Activated CD4-positive, alpha-beta T cell treated with anti-CD3 and anti-CD28 coated beads, Interleukin-2, amount 10 ng/mL, durations not matched to agents 24 days and 14 days (primary cell): ENCODE data around the gene RAB3C. TPM values are rescaled to one million over a fixed set of nuclear protein-coding genes. Genes with fewer than 3 reads are reported as not detected.

Source experiments
- DNase-seq: peaks from one replicate; pipeline ENCODE4 v3.0.0; 2022
- H3K27ac Mint-ChIP-seq: one replicate; pipeline ENCODE4 v1.8.0; 2022; ENCODE audit warnings: mild to moderate bottlenecking, mixed read lengths
- H3K27me3 Mint-ChIP-seq: one replicate; pipeline ENCODE4 v1.8.0; 2022; ENCODE audit warnings: mixed read lengths
- H3K36me3 Mint-ChIP-seq: one replicate; pipeline ENCODE4 v1.8.0; 2022; ENCODE audit warnings: low read depth, mild to moderate bottlenecking, mixed read lengths
- H3K4me1 Mint-ChIP-seq: one replicate; pipeline ENCODE4 v1.8.0; 2021; ENCODE audit warnings: mixed read lengths
- H3K4me3 Mint-ChIP-seq: one replicate; pipeline ENCODE4 v1.8.0; 2022; ENCODE audit warnings: mild to moderate bottlenecking, moderate library complexity, mixed read lengths
- H3K9me3 Mint-ChIP-seq: one replicate; pipeline ENCODE4 v1.8.0; 2021; ENCODE audit warnings: mixed read lengths
- intact Hi-C: fragments of 100-400 bp; cut with micrococcal nuclease; formaldehyde crosslinking; loops from one replicate; pipeline ENCODE4 v1.15.1; 2023
- total RNA-seq: library from RNA; stranded (reverse); gene quantifications from 2 replicates; pipeline ENCODE4 v1.2.3, GENCODE V29; 2022

Gene RAB3C
- total RNA-seq, 1 donor from 2014 or later, result not detected

DNA sequence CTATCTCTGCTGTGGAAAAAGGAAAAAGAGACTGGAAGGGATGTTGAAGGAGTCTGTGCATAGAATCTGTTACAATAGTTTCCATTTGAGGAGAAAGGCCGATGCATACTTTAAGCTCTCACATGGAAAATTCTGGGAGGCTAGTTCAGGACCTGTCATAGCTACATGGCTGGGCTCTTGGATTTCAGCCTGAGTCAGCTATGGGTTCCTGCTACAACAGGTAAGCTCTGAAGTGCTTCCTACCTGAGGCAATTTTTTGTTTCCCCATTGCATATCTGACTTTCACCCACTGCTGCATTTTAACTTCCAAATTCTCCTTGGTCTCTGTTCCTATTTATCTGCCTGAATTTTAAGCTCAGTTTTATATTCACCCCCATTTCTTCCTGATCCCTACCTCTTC is 310.7 kb downstream of the RAB3C start:
- no peak for DNase-seq
- intact Hi-C loops, result loop anchor here (5.0 kb wide), 1 partner anchor 489 kb away; no protein-coding TSS in a partner anchor
- Mint-ChIP-seq H3K4me3 (no peak overlapping the region), H3K9me3 (no peaks in the 10 kb centered on the region), H3K27me3 (peaks cover 4% of the 10 kb centered on the region), H3K36me3 (no peaks in the 10 kb centered on the region), H3K27ac (no peak overlapping the region), H3K4me1 (peaks cover 14% of the 10 kb centered on the region)

DNA sequence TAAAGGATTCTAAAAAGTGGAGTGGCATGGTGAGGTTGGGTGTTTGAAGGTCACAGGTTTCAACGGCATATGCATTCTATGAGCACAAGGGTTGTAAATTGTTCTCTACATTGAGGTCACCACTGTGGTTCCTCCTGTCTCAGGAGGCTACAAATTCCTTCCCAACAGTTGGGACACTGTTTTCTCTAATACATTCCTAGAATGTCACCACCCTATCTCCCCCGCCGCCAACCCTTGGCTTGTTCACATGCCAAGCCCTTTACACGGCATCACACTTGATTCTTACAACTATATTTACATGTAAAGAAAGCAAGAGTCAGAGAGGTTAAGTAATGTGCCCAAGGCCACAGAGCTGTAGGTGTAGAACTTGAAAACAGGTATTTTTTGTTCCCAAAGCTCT is 315.1 kb downstream of the RAB3C start:
- DNase-seq, result no peak
- H3K36me3 Mint-ChIP-seq, result no peaks in the 10 kb centered on the region
- H3K4me3 Mint-ChIP-seq, result no peak overlapping the region
- intact Hi-C loops, result no loop called here
- no peaks in the 10 kb centered on the region for H3K4me1 Mint-ChIP-seq
- peaks cover 6% of the 10 kb centered on the region for H3K27me3 Mint-ChIP-seq
- no peaks in the 10 kb centered on the region for H3K9me3 Mint-ChIP-seq
- H3K27ac Mint-ChIP-seq, result no peak overlapping the region

DNA sequence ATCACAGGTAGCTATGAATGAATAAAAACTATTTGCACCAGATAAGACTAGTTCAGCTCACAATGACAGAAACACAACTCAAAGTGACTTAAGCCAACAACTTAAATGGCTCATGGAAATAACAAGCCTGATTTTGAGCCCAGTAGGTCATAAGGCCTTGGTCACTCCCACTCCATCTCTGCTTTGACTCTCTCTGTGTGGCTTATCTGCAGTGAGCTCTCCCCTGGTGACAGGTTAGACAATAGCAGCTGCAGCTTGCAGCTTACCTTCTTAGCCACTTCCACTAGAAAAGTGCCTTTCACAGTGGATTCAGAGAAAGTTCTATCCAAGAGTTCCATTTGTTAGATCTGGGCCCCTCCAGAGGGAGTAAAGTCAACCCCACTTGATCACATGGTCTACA is 315.7 kb downstream of the RAB3C start:
- no peak overlapping the region for H3K4me3 Mint-ChIP-seq
- H3K36me3 Mint-ChIP-seq, result no peaks in the 10 kb centered on the region
- peaks cover 6% of the 10 kb centered on the region for H3K27me3 Mint-ChIP-seq
- intact Hi-C loops, result no loop called here
- no peak for DNase-seq
- no peak overlapping the region for H3K27ac Mint-ChIP-seq
- no peaks in the 10 kb centered on the region for H3K9me3 Mint-ChIP-seq
- no peaks in the 10 kb centered on the region for H3K4me1 Mint-ChIP-seq

DNA sequence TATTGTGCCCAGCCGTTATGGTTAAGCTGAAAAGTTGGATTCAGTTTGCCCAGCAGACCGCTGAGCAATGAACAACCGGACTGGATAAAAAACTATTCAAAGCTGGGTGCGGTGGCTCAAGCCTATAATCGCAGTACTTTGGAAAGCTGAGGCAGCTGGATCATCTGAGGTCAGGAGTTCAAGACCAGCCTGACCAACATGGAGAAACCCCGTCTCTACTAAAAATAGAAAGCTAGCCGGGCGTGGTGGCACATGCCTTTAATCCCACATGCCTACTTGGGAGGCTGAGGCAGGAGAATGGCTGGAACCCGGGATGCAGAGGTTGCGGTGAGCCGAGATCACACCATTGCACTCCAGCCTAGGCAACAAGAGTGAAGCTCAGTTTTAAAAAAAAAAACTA is 318.4 kb downstream of the RAB3C start:
- peaks cover 6% of the 10 kb centered on the region for H3K27me3 Mint-ChIP-seq

DNA sequence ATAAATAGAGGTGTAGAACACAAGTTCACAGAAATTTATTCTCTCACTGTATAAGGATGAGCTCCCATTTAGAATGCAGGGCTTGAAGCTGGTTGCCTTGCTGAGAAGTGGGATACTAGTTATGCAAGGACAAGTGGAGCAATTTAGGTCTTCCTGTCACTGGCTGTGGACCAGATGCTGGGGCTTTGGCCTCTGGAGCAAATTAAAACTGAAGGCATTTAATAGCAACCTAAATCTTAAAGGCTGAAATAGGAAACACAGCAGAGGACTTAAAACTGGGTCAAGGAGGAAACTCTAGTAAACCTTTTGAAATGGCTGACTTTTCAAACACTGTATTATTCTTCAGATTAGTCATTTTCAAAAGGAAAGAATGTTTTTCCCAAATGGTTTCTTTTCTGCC is 319.4 kb downstream of the RAB3C start:
- Mint-ChIP-seq H3K27ac (no peak overlapping the region), H3K9me3 (peaks cover 5% of the 10 kb centered on the region), H3K4me1 (no peaks in the 10 kb centered on the region), H3K4me3 (no peak overlapping the region), H3K36me3 (no peaks in the 10 kb centered on the region), H3K27me3 (peaks cover 6% of the 10 kb centered on the region)
- no peak for DNase-seq
- intact Hi-C loops, result no loop called here

More for the DNA sequence above, 318.4 kb downstream of the RAB3C start:
- Mint-ChIP-seq H3K9me3 (no peaks in the 10 kb centered on the region), H3K27ac (no peak overlapping the region), H3K4me3 (no peak overlapping the region), H3K4me1 (no peaks in the 10 kb centered on the region), H3K36me3 (no peaks in the 10 kb centered on the region)
- DNase-seq, result no peak
- intact Hi-C loops, result no loop called here

DNA sequence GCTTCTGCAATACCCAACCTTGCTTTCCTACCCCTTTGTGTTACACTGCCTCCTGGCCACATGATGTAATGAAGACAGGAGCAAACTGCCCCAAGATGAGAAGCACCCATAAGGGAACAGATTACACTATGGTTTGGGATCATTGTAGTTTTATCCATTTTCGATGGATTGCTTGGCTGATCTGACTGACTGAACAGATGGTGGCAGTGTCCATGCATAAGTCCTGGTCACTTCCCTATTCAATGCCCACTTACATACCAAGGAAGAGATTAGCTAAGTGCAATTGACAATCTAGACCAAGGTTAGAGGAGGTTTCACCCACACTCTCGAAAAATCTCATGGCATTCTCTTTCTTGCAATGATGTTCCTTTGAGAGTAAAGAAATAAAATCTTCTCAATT is 319.9 kb downstream of the RAB3C start:
- no peaks in the 10 kb centered on the region for H3K36me3 Mint-ChIP-seq
- DNase-seq, result no peak
- H3K9me3 Mint-ChIP-seq, result peaks cover 6% of the 10 kb centered on the region
- H3K27ac Mint-ChIP-seq, result no peak overlapping the region
- intact Hi-C loops, result no loop called here
- peaks cover 6% of the 10 kb centered on the region for H3K27me3 Mint-ChIP-seq
- H3K4me3 Mint-ChIP-seq, result no peak overlapping the region
- H3K4me1 Mint-ChIP-seq, result no peaks in the 10 kb centered on the region

DNA sequence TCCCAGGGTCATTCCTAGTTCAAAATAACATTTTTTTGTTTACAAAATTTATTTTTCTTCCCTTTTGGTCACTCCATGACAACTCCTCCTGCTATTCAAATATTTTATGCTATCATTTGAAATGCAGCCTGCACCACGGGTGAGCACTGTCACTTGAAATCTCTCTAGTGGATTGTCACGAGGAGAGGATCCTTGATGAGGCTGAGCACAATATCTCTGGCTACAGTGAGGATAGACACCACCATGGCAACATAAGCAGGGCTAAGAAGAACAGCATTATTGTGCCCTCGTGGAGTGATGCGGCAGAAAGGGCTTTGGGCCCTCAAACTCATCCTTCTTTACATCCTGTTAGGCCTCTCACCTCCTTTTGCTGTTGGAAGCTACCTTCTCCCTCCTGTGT is 321.9 kb downstream of the RAB3C start:
- H3K9me3 Mint-ChIP-seq, result peaks cover 6% of the 10 kb centered on the region
- DNase-seq, result no peak
- H3K27ac Mint-ChIP-seq, result no peak overlapping the region
- H3K4me3 Mint-ChIP-seq, result no peak overlapping the region
- no peaks in the 10 kb centered on the region for H3K36me3 Mint-ChIP-seq
- H3K27me3 Mint-ChIP-seq, result peaks cover 6% of the 10 kb centered on the region
- peaks cover 2% of the 10 kb centered on the region for H3K4me1 Mint-ChIP-seq
- intact Hi-C loops, result no loop called here

DNA sequence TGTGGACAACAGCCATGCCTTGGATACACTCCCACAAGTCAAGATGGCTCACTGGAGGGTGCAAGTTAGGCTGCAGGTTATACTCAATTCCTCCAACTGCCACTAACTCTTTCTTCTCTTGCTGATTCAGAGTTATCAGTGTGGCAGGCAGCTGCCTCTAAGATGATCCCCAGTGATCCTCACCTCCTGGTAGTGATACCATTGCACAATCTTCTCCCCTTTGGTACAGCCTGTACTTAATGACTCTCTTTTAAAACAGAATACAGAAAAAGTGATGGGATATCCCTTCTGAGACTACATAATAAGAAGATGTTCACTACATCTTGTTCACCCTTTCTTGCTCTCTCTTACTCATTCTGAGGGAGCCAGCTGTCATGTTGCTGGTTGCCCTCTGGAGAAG is 323.1 kb downstream of the RAB3C start:
- no peak overlapping the region for H3K27ac Mint-ChIP-seq
- H3K9me3 Mint-ChIP-seq, result peaks cover 9% of the 10 kb centered on the region
- H3K27me3 Mint-ChIP-seq, result peaks cover 4% of the 10 kb centered on the region
- no peak overlapping the region for H3K4me3 Mint-ChIP-seq
- peaks cover 2% of the 10 kb centered on the region for H3K4me1 Mint-ChIP-seq
- DNase-seq, result no peak
- intact Hi-C loops, result no loop called here
- H3K36me3 Mint-ChIP-seq, result no peaks in the 10 kb centered on the region

Other genes with a start within 250 kb of the RAB3C start
- gene PLK2, start 123.0 kb upstream of the RAB3C start, total RNA-seq, result 25.6 and 30.1 TPM in 2 replicates
- gene GAPT, start 91.6 kb upstream of the RAB3C start, total RNA-seq, result not detected in 2 replicates